ENCODE measurements around the gene KLHL22.
A peak's percentile ranks its signal among the peaks of the same experiment; 100 is the strongest.
"Not testable (repeated sequence)": the region's sequence is repeated elsewhere in the genome, so short reads cannot be mapped to it uniquely, and the experiment has no call there.

The KLHL22 gene

GRCh38 chr22:20494978-20495860, at the start of gene KLHL22:
TSS of gene KLHL22 (minus strand) at chr22:20495795. CDS start at chr22:20489211, 6,584 bp downstream.
- peak in 1 of 3 experiments; percentile 16 for DNase-seq (ENCODE audit: low read depth in 3 of 3)

GRCh38 chr22:20545318-20545634, 49.7 kb upstream of the KLHL22 start:
- not testable (repeated sequence) for DNase-seq (ENCODE audit: low read depth in 3 of 3)

DNA sequence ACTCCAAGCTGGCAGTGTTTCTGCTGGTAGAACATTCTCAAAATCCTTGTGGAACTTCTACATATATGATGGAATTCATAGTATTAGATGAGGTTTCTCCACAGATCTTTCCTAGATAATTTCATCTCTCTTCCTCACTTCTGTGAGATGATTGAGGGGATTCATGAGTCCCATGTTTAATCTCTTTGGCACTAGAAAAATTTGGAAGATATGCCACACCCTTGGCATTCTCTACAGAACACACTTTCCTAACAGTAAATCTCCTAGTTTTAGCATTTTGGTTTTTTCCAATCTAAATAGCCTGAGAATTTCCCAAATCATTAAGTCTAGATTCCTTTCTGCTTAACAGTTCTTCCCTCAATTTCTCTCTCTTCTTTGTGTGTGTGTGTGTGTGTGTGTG, 47.1 kb upstream of the KLHL22 start:
- DNase-seq (ENCODE audit: low read depth in 3 of 3), result no peak

DNA sequence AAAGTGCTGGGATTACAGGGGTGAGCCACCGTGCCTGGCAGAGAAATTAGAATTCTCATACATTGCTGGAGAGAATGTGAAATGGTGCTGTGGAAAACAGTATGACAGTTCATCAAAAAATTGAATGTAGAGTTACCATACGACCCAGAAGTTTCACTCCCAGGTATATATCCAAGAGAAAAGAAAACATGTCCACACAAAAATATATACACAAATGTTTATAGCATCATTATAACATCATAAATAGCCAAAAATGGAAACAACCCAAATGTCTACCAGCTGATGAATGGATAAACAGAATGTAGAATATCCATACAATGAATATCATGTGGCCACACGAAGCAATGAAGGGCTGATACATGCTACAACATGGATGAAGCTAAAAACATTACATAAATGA, 46.5 kb upstream of the KLHL22 start:
- no peak for DNase-seq (ENCODE audit: low read depth in 3 of 3)

DNA sequence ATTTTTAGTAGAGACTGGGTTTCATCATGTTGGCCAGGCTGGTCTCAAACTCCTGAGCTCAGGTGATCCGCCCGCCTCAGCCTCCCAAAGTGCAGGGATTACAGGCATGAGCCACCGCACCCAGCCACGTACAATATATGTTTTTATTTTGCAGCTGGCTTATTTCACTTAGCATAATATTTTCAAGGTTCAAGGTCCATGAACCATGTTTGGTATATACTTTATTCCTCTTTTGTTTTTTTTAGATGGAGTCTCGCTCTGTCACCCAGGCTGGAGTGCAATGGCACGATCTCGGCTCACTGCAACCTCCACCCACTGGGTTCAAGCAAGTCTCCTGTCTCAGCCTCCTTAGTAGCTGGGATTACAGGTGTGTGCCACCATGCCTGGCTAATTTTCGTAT, 43.3 kb upstream of the KLHL22 start:
- DNase-seq (ENCODE audit: low read depth in 3 of 3), result not testable (repeated sequence)

GRCh38 chr22:20537983-20538382, 42.4 kb upstream of the KLHL22 start:
- no peak for DNase-seq (ENCODE audit: low read depth in 3 of 3)

GRCh38 chr22:20537325-20537756, 41.7 kb upstream of the KLHL22 start:
- DNase-seq (ENCODE audit: low read depth in 3 of 3), result no peak

DNA sequence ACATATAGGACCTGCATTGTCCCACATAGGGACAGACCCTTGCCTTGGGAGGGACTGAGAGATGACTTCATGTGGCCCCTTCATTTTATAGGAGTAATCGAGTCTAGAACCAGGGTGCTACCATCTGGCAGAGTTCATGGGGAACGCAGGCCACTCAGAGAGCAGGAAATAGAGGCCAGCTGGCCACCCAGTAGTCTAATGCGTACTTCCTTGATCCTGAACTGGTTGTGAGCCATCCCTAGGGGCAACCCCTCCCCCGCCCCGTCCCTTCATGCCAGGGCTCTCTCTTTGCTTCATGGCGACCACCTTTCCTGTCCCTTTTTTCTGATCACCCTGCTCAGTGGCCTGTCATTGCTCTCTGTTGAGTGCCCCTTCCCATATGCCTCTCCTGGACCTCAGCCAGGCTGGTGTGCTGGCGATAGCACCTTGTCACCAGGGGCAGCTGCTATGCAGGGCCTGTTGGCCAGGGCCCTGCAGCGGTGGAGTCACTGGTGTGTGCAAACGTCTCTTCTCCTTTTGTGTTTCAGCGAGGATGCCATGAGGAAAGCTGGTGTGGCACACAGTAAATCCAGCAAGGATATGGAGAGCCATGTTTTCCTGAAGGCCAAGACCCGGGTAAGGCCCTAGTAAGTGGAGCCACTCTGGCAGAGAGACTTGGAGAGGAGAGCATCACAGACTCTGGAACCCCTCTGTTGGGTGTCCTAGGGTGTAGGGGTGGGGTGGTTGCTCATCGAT, 41.2 kb upstream of the KLHL22 start:
- DNase-seq (ENCODE audit: low read depth in 3 of 3), result no peak

GRCh38 chr22:20533879-20534265, 38.3 kb upstream of the KLHL22 start:
- no peak for DNase-seq (ENCODE audit: low read depth in 3 of 3)

- DNase-seq (ENCODE audit: low read depth in 3 of 3), result no peak
Measured at GRCh38 chr22:20533095-20533878, 37.7 kb upstream of the KLHL22 start.

GRCh38 chr22:20532256-20532993, 36.8 kb upstream of the KLHL22 start:
- no peak for DNase-seq (ENCODE audit: low read depth in 3 of 3)

DNA sequence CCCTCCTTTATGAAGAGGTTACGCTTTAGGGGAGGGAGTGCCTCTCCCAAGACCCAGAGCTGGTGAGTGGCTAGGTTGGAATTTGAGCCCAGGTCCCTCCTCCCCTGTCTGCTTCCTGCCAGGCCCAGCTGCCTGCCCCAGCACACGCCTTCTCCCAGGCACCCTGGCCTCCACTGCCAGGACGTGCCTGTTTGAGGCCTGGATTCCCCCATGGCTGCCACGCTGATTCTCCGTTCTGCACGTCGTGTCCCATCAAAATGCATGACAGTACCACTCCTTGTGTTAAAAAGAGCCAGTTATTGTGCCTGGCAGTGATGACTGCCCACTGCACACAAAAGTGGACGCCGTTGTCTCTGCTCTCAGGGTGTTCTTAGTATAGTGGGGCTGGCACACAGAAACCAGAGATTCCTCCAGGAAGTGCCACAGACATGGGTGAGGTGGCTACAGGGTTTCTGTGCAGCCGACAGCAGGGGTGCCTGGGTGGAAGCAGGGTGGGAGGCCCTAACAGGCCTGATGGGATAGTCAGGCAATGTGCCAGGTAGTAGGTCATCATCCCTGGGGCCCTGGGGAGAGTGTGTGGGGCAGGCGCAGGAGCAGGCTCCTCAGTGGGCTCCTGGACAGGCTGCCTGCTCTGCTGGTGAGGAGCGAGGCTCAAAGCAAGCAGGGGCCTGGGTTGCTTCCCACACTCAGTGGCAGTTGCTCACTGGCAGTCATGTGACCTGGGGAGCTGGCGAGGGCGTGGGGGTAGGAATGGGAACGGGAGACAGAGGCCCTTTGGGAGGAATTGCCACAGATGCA, 36.0 kb upstream of the KLHL22 start:
- no peak for DNase-seq (ENCODE audit: low read depth in 3 of 3)

DNA sequence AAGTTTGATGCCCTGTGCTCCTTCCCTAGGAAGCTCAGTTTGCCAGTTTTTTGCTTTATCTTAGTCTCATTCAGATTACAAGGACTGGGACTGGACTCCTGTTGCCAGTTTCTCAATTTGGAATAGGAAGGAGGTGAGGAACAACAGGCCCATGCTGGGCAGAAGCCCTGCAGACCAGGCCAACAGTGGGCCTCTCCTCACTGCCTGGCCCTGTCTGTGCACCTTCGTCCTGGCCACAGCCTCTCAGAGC, 35.5 kb upstream of the KLHL22 start:
- no peak for DNase-seq (ENCODE audit: low read depth in 3 of 3)

- DNase-seq (ENCODE audit: low read depth in 3 of 3), result no peak
Measured at GRCh38 chr22:20530368-20531153, 35.0 kb upstream of the KLHL22 start.

- DNase-seq (ENCODE audit: low read depth in 3 of 3), result no peak
Measured at GRCh38 chr22:20528405-20528978, 32.9 kb upstream of the KLHL22 start.

- DNase-seq (ENCODE audit: low read depth in 3 of 3), result no peak
Measured at GRCh38 chr22:20526628-20527355, 31.2 kb upstream of the KLHL22 start.

- no peak for DNase-seq (ENCODE audit: low read depth in 3 of 3)
Measured at GRCh38 chr22:20526305-20526627, 30.7 kb upstream of the KLHL22 start.

DNA sequence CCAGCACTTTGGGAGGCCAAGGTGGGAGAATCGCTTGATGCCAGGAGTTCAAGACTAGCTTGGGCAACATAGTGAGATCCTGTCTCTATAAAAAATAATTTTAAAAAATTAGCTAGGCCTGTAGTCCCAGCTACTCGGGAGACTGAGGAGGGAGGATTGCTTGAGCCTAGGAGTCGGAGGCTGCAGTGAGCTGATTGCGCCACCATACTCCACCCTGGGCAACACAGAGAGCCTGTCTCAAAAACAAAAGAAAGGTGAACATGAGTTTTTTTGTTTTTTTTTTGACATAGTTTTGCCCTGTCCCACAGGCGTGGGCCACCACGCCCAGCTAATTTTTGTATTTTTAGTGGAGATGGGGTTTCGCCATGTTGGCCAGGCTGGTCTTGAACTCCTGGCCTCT, 29.5 kb upstream of the KLHL22 start:
- DNase-seq (ENCODE audit: low read depth in 3 of 3), result no peak

- no peak for DNase-seq (ENCODE audit: low read depth in 3 of 3)
Measured at GRCh38 chr22:20524004-20524481, 28.4 kb upstream of the KLHL22 start.
